HepG2 (cell line): Measurements from ENCODE around the gene DLG5. TPM values are rescaled to one million over a fixed set of nuclear protein-coding genes. Genes with fewer than 3 reads are reported as not detected.

Source experiments
- HNF4G ChIP-seq, 2 experiments: sonication (generic) in 1 of 2; formaldehyde crosslinking in 1 of 2; IDR thresholded peaks; 2 replicates each; pipeline versions ENCODE4 v1.4.0 to v1.6.1; 2011 to 2020; ENCODE audit warnings: borderline replicate concordance in 2 of 2, low read depth in 2 of 2, mild to moderate bottlenecking in 2 of 2, low read length in 1 of 2, missing genetic modification reagents in 1 of 2, moderate library complexity in 1 of 2
- HNRNPLL ChIP-seq: fragments of 200-400 bp; formaldehyde crosslinking; IDR thresholded peaks from 2 replicates; pipeline ENCODE4 v1.6.1; 2017; ENCODE audit warnings: mild to moderate bottlenecking, low read depth, low read length; ENCODE audit not compliant: poor library complexity, severe bottlenecking
- KDM5A ChIP-seq: fragments of 200-600 bp; sonication (generic); IDR thresholded peaks from 2 replicates; pipeline ENCODE4 v1.7.0; 2018; ENCODE audit warnings: antibody characterized with exemption, mild to moderate bottlenecking, low read length, borderline replicate concordance
- MYNN ChIP-seq: sonication (generic); formaldehyde crosslinking; IDR thresholded peaks from 2 replicates; pipeline ENCODE4 v1.4.0; 2020; ENCODE audit warnings: mild to moderate bottlenecking, low read depth, missing genetic modification reagents
- NCOA2 ChIP-seq: sonication (generic); formaldehyde crosslinking; IDR thresholded peaks from 2 replicates; pipeline ENCODE4 v1.8.0; 2022; ENCODE audit warnings: inconsistent platforms
- NR2F1 ChIP-seq, 2 experiments: fragments of 450-650 bp in 1 of 2; formaldehyde crosslinking in 1 of 2; IDR thresholded peaks; 2 replicates each; pipeline versions ENCODE4 v1.5.0 to v1.6.1; 2016 to 2020; ENCODE audit warnings: mild to moderate bottlenecking in 1 of 2, missing compliant biosample characterization in 1 of 2, missing genetic modification reagents in 1 of 2, moderate library complexity in 1 of 2
- SOX6 ChIP-seq, 2 experiments: fragments of 450-650 bp in 1 of 2; sonication (generic) in 1 of 2; formaldehyde crosslinking in 1 of 2; IDR thresholded peaks; 2 replicates each; pipeline versions ENCODE4 v1.4.0 to v1.6.1; 2017 to 2020; ENCODE audit warnings: antibody characterized with exemption in 1 of 2, mild to moderate bottlenecking in 1 of 2, missing genetic modification reagents in 1 of 2
- ZHX1 ChIP-seq: sonication (generic); formaldehyde crosslinking; IDR thresholded peaks from 2 replicates; pipeline ENCODE4 v1.8.1; 2022; ENCODE audit warnings: low read depth, mild to moderate bottlenecking, missing genetic modification reagents
- ZNF232 ChIP-seq: sonication (generic); formaldehyde crosslinking; IDR thresholded peaks from 2 replicates; pipeline ENCODE4 v1.4.0; 2020; ENCODE audit warnings: missing genetic modification reagents, borderline replicate concordance
- ZNF687 ChIP-seq: sonication (generic); formaldehyde crosslinking; IDR thresholded peaks from 2 replicates; pipeline ENCODE4 v1.5.1; 2020; ENCODE audit warnings: mild to moderate bottlenecking, missing genetic modification reagents, moderate library complexity
- polyA plus RNA-seq, 8 experiments: library from polyadenylated mRNA; depleted of rRNA in 3 of 8; stranded (reverse) in 7 of 8; unstranded in 1 of 8; fragments of >200 nt; fragmentation: Illumina TruSeq in 4 of 8; extraction: Trizol in 4 of 8; gene quantifications; 2 replicates each; pipeline versions ENCODE4 v1.2.1 to v1.2.3, GENCODE V29; 2011 to 2016; ENCODE audit warnings: low read depth in 4 of 8, missing spikeins in 1 of 8, mixed read lengths in 1 of 8; ENCODE audit not compliant: insufficient read depth in 1 of 8
- total RNA-seq, 5 experiments: library from RNA; depleted of rRNA; stranded (reverse); fragments of >200 nt; fragmentation: Illumina TruSeq; extraction: Trizol; gene quantifications; 2 replicates each; pipeline ENCODE4 v1.2.3, GENCODE V29; 2016; ENCODE audit warnings: low read depth in 1 of 5
- TF ChIP-seq, protein P1 (sequence below): sonication (generic); formaldehyde crosslinking; IDR thresholded peaks from 2 replicates; pipeline ENCODE4 v1.5.0; 2020; ENCODE audit warnings: mild to moderate bottlenecking, missing genetic modification reagents, borderline replicate concordance

DLG5 gene
- total and polyA plus RNA-seq, 2 of the 13 experiments (the other 11 are each of a cell fraction or from before 2014, with no cell fraction given): 15.5 to 18.2 TPM

DNA sequence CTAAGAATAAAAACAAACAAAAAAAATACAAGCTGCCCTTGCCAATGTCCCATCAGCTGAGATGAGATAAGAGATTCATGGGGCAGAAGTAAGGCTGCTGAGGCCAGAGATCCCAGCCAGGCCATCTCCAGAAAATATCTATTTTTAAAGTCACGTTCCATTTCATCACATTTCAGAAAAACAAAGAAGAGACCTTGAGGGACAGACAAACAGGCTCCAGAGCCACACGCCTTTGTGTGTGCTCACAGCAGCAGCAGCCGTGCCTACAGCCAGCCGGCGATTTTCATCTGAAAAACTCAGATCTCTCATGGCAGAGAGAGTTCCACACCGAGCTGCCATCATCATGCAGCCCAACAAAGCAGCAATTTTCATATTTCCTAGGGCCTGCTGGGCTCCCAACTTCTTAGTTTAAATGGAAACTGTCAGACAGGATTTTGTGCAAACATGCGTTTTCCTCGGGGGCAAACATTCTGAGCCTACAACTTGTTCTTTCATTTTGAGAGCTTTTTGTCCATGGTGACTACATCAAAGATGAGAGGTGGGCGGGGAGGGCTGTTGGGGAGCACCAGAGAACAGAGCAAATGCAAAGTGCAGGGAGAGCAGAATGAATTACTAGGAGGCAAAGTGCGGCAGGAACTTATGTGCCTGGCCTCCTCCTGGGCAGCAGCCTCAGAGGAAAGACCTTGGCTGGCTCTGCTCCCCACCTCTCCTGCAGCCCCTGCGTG is 38.8 kb downstream of the DLG5 start (continued):
- 0 out of 2 replicates have a peak, but pooled peaks have one; percentile 12 for TF ChIP-seq KDM5A
- TF ChIP-seq, protein P1, sequence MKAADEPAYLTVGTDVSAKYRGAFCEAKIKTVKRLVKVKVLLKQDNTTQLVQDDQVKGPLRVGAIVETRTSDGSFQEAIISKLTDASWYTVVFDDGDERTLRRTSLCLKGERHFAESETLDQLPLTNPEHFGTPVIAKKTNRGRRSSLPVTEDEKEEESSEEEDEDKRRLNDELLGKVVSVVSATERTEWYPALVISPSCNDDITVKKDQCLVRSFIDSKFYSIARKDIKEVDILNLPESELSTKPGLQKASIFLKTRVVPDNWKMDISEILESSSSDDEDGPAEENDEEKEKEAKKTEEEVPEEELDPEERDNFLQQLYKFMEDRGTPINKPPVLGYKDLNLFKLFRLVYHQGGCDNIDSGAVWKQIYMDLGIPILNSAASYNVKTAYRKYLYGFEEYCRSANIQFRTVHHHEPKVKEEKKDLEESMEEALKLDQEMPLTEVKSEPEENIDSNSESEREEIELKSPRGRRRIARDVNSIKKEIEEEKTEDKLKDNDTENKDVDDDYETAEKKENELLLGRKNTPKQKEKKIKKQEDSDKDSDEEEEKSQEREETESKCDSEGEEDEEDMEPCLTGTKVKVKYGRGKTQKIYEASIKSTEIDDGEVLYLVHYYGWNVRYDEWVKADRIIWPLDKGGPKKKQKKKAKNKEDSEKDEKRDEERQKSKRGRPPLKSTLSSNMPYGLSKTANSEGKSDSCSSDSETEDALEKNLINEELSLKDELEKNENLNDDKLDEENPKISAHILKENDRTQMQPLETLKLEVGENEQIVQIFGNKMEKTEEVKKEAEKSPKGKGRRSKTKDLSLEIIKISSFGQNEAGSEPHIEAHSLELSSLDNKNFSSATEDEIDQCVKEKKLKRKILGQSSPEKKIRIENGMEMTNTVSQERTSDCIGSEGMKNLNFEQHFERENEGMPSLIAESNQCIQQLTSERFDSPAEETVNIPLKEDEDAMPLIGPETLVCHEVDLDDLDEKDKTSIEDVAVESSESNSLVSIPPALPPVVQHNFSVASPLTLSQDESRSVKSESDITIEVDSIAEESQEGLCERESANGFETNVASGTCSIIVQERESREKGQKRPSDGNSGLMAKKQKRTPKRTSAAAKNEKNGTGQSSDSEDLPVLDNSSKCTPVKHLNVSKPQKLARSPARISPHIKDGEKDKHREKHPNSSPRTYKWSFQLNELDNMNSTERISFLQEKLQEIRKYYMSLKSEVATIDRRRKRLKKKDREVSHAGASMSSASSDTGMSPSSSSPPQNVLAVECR (CRISPR knock-in tag): peak; percentile 16; the same call in 1 of the 2 replicates
- peak; percentile 73 for TF ChIP-seq ZNF687 (CRISPR knock-in tag)
- TF ChIP-seq ZNF232 (CRISPR knock-in tag): no peak
- TF ChIP-seq NR2F1 (CRISPR knock-in tag; IDR thresholded peaks at IDR 0.05): no peak
- no peak for TF ChIP-seq MYNN (CRISPR knock-in tag)
- TF ChIP-seq SOX6 (IDR thresholded peaks at IDR 0.05): no peak
- TF ChIP-seq SOX6 (CRISPR knock-in tag; IDR thresholded peaks at IDR 0.05): peak; percentile 93
- 0 out of 2 replicates have a peak, but pooled peaks have one; percentile 28 for TF ChIP-seq ZHX1 (CRISPR knock-in tag)
- peak; percentile 44; the same call in 1 of the 2 replicates for TF ChIP-seq HNF4G (IDR thresholded peaks at IDR 0.05; ENCODE audit: borderline replicate concordance, low read depth, low read length)
- no peak for TF ChIP-seq HNF4G (CRISPR knock-in tag; IDR thresholded peaks at IDR 0.05; ENCODE audit: borderline replicate concordance, low read depth)
- peak; percentile 47; the same call in 1 of the 2 replicates for TF ChIP-seq NCOA2 (CRISPR knock-in tag)
- no peak for TF ChIP-seq HNRNPLL
